HG02973 (cell line): Measurements from ENCODE around the gene SAP130.

Experiments
- ATAC-seq: cut with Tn5 transposase; IDR thresholded peaks from one replicate; pipeline ENCODE4 v1.9.1; 2021; ENCODE audit warnings: moderate library complexity; ENCODE audit not compliant: unreplicated experiment

Gene SAP130

GRCh38 chr2:127897531-127898211 is 130.2 kb downstream of the SAP130 start:
- ATAC-seq, result no peak

GRCh38 chr2:127893494-127893893 is 134.4 kb downstream of the SAP130 start:
- ATAC-seq, result no peak

GRCh38 chr2:127893033-127893432 is 134.8 kb downstream of the SAP130 start:
- no peak for ATAC-seq

DNA sequence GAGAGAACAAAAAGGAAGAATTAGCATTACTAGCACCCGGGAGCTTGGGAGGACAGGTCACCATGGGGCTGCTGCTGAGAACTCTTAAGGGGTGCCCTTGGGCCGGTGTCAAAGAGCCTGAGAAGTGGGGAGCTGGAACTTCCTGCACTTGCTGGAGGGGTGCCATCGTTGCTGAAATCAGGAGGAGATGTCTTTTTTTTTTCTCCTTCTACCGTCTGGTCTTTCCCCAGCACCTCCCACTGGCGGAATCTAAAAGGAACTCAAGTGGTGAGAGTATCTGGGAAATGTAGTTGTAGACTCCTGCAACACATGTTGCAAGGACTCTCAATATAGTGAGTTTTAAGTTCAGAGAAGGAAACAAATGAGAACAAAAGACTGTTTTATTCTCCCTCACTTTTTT is 136.0 kb downstream of the SAP130 start:
- ATAC-seq, result no peak
